Mucosa of stomach (tissue), 1 donor: Measurements from ENCODE around the gene KRTAP21-1.
"Not testable (repeated sequence)": the region's sequence is repeated elsewhere in the genome, so short reads cannot be mapped to it uniquely, and the experiment has no call there.

ENCODE experiments used
- H3K27me3 ChIP-seq: one replicate; pipeline ENCODE4 v1.7.0; 2013; ENCODE audit warnings: mild to moderate bottlenecking, low read length; ENCODE audit not compliant: control insufficient read depth, insufficient read depth
- H3K36me3 ChIP-seq: one replicate; pipeline ENCODE4 v1.7.0; 2013; ENCODE audit warnings: low read length; ENCODE audit not compliant: control insufficient read depth, insufficient read depth
- H3K4me1 ChIP-seq: one replicate; pipeline ENCODE4 v1.7.0; 2013; ENCODE audit warnings: mild to moderate bottlenecking, low read length; ENCODE audit not compliant: control insufficient read depth, insufficient read depth
- H3K4me3 ChIP-seq: one replicate; pipeline ENCODE4 v1.7.0; 2013; ENCODE audit warnings: low read length
- H3K9ac ChIP-seq: one replicate; pipeline ENCODE4 v1.7.0; 2013; ENCODE audit warnings: mild to moderate bottlenecking, low read length, moderate library complexity
- H3K9me3 ChIP-seq: one replicate; pipeline ENCODE4 v1.7.0; 2013; ENCODE audit warnings: mild to moderate bottlenecking, low read length, moderate library complexity; ENCODE audit not compliant: control insufficient read depth
- donor health status: Pancreatic carcinoma.

KRTAP21-1 gene

GRCh38 chr21:30755328-30755727 is at the start of gene KRTAP21-1:
KRTAP21-1 (minus strand) TSS chr21:30755428; CDS start chr21:30755378, 50 bp downstream.
- not testable (repeated sequence) for H3K4me3 ChIP-seq, H3K4me1 ChIP-seq, H3K9ac ChIP-seq, H3K9me3 ChIP-seq, H3K36me3 ChIP-seq, H3K27me3 ChIP-seq

- H3K4me3 ChIP-seq: no peak overlapping the region
- H3K36me3 ChIP-seq: no peaks in the 10 kb centered on the region
- no peaks in the 10 kb centered on the region for H3K9me3 ChIP-seq
- H3K27me3 ChIP-seq: no peaks in the 10 kb centered on the region
- H3K9ac ChIP-seq: no peak overlapping the region
- H3K4me1 ChIP-seq: no peaks in the 10 kb centered on the region
Observed at GRCh38 chr21:30800605-30801004, 45.4 kb upstream of the KRTAP21-1 start.

GRCh38 chr21:30793581-30794314 is 38.5 kb upstream of the KRTAP21-1 start:
- no peaks in the 10 kb centered on the region for H3K36me3 ChIP-seq
- H3K4me3 ChIP-seq: no peak overlapping the region
- H3K9me3 ChIP-seq: no peaks in the 10 kb centered on the region
- H3K27me3 ChIP-seq: no peaks in the 10 kb centered on the region
- H3K4me1 ChIP-seq: no peaks in the 10 kb centered on the region
- no peak overlapping the region for H3K9ac ChIP-seq

GRCh38 chr21:30779249-30779648 is 24.0 kb upstream of the KRTAP21-1 start:
- Histone ChIP-seq H3K4me1 (no peaks in the 10 kb centered on the region), H3K9me3 (no peaks in the 10 kb centered on the region), H3K36me3 (no peaks in the 10 kb centered on the region), H3K4me3 (no peak overlapping the region), H3K9ac (no peak overlapping the region), H3K27me3 (no peaks in the 10 kb centered on the region)

- H3K9me3 ChIP-seq: no peaks in the 10 kb centered on the region
- no peaks in the 10 kb centered on the region for H3K36me3 ChIP-seq
- H3K9ac ChIP-seq: no peak overlapping the region
- no peak overlapping the region for H3K4me3 ChIP-seq
- no peaks in the 10 kb centered on the region for H3K27me3 ChIP-seq
- H3K4me1 ChIP-seq: no peaks in the 10 kb centered on the region
Observed at GRCh38 chr21:30769724-30770431, 14.7 kb upstream of the KRTAP21-1 start.

- no peaks in the 10 kb centered on the region for H3K4me1 ChIP-seq
- no peak overlapping the region for H3K9ac ChIP-seq
- H3K36me3 ChIP-seq: no peaks in the 10 kb centered on the region
- no peaks in the 10 kb centered on the region for H3K9me3 ChIP-seq
- no peak overlapping the region for H3K4me3 ChIP-seq
- no peaks in the 10 kb centered on the region for H3K27me3 ChIP-seq
Observed at GRCh38 chr21:30760776-30761175, 5.5 kb upstream of the KRTAP21-1 start.

- Histone ChIP-seq H3K27me3 (no peaks in the 10 kb centered on the region), H3K4me3 (no peak overlapping the region), H3K4me1 (no peaks in the 10 kb centered on the region), H3K9ac (no peak overlapping the region), H3K36me3 (no peaks in the 10 kb centered on the region), H3K9me3 (no peaks in the 10 kb centered on the region)
Observed at GRCh38 chr21:30758306-30758705, 3.1 kb upstream of the KRTAP21-1 start.

- no peaks in the 10 kb centered on the region for H3K4me1 ChIP-seq
- H3K36me3 ChIP-seq: no peaks in the 10 kb centered on the region
- no peaks in the 10 kb centered on the region for H3K27me3 ChIP-seq
- H3K9ac ChIP-seq: no peak within 1 kb of the TSS
- H3K9me3 ChIP-seq: no peaks in the 10 kb centered on the region
- no peak within 1 kb of the TSS for H3K4me3 ChIP-seq
Observed at GRCh38 chr21:30747159-30747558, 8.1 kb downstream of the KRTAP21-1 start, which contains the start of gene KRTAP21-2. KRTAP21-2 (minus strand) TSS chr21:30747259; CDS start chr21:30747202, 57 bp downstream.

GRCh38 chr21:30740462-30740861 is 14.8 kb downstream of the KRTAP21-1 start:
- no peak overlapping the region for H3K9ac ChIP-seq
- no peaks in the 10 kb centered on the region for H3K36me3 ChIP-seq
- no peaks in the 10 kb centered on the region for H3K27me3 ChIP-seq
- no peak overlapping the region for H3K4me3 ChIP-seq
- H3K9me3 ChIP-seq: no peaks in the 10 kb centered on the region
- no peaks in the 10 kb centered on the region for H3K4me1 ChIP-seq

GRCh38 chr21:30733026-30733425 is 22.2 kb downstream of the KRTAP21-1 start:
- H3K27me3 ChIP-seq: no peaks in the 10 kb centered on the region
- no peaks in the 10 kb centered on the region for H3K36me3 ChIP-seq
- no peaks in the 10 kb centered on the region for H3K9me3 ChIP-seq
- H3K9ac ChIP-seq: no peak overlapping the region
- H3K4me1 ChIP-seq: no peaks in the 10 kb centered on the region
- no peak overlapping the region for H3K4me3 ChIP-seq

- H3K4me3 ChIP-seq: no peak overlapping the region
- no peaks in the 10 kb centered on the region for H3K9me3 ChIP-seq
- no peak overlapping the region for H3K9ac ChIP-seq
- no peaks in the 10 kb centered on the region for H3K27me3 ChIP-seq
- no peaks in the 10 kb centered on the region for H3K4me1 ChIP-seq
- H3K36me3 ChIP-seq: no peaks in the 10 kb centered on the region
Observed at GRCh38 chr21:30726726-30727125, 28.5 kb downstream of the KRTAP21-1 start.

GRCh38 chr21:30719401-30719800 is 35.8 kb downstream of the KRTAP21-1 start:
- Histone ChIP-seq H3K9me3 (no peaks in the 10 kb centered on the region), H3K27me3 (no peaks in the 10 kb centered on the region), H3K36me3 (no peaks in the 10 kb centered on the region), H3K4me3 (no peak overlapping the region), H3K9ac (no peak overlapping the region), H3K4me1 (no peaks in the 10 kb centered on the region)
